Measurements from ENCODE around the gene MUC2.

GRCh38 chr11:1123970-1124369 is 49.3 kb downstream of the MUC2 start:
- TF ChIP-seq CTCF (IDR thresholded peaks at IDR 0.05; ENCODE audit: insufficient read depth, low read length) (no peak), GABPA (IDR thresholded peaks at IDR 0.05; ENCODE audit: low read depth) (no peak), REST (IDR thresholded peaks at IDR 0.05; ENCODE audit: insufficient replicate concordance, low read depth) (no peak), POLR2AphosphoS5 (IDR thresholded peaks at IDR 0.05; ENCODE audit: low read depth) (no peak)
